ENCODE data around the gene RICTOR.
A peak's percentile ranks its signal among the peaks of the same experiment; 100 is the strongest.

The RICTOR gene

GRCh38 chr5:38929838-38930237 is 144.4 kb downstream of the RICTOR start:
- no peak for DNase-seq

GRCh38 chr5:38927470-38927869 is 146.7 kb downstream of the RICTOR start:
- no peak for DNase-seq

GRCh38 chr5:38926121-38926520 is 148.1 kb downstream of the RICTOR start:
- DNase-seq, result no peak

GRCh38 chr5:38925154-38925925 is 148.9 kb downstream of the RICTOR start:
- no peak for DNase-seq

- DNase-seq, result no peak
Measured at GRCh38 chr5:38923661-38924451, 150.3 kb downstream of the RICTOR start.

- peak; percentile 50 for DNase-seq
Measured at GRCh38 chr5:38922199-38922598, 152.0 kb downstream of the RICTOR start.

GRCh38 chr5:38921174-38921573 is 153.0 kb downstream of the RICTOR start:
- DNase-seq, result no peak

- DNase-seq, result no peak
Measured at GRCh38 chr5:38916802-38917201, 157.4 kb downstream of the RICTOR start.

GRCh38 chr5:38913714-38914113 is 160.5 kb downstream of the RICTOR start:
- DNase-seq, result no peak

GRCh38 chr5:38911933-38912332 is 162.3 kb downstream of the RICTOR start:
- no peak for DNase-seq

- DNase-seq, result no peak
Measured at GRCh38 chr5:38906503-38906902, 167.7 kb downstream of the RICTOR start.

GRCh38 chr5:38905516-38905915 is 168.7 kb downstream of the RICTOR start:
- no peak for DNase-seq

GRCh38 chr5:38899936-38900335 is 174.3 kb downstream of the RICTOR start:
- DNase-seq, result no peak

GRCh38 chr5:38896760-38897159 is 177.4 kb downstream of the RICTOR start:
- no peak for DNase-seq

GRCh38 chr5:38892363-38892762 is 181.8 kb downstream of the RICTOR start:
- no peak for DNase-seq

GRCh38 chr5:38891563-38891962 is 182.6 kb downstream of the RICTOR start:
- no peak for DNase-seq

- DNase-seq, result no peak
Measured at GRCh38 chr5:38889424-38889823, 184.8 kb downstream of the RICTOR start.

GRCh38 chr5:38888041-38888440 is 186.2 kb downstream of the RICTOR start:
- DNase-seq, result no peak

All from activated CD4-positive, CD25-positive, alpha-beta regulatory T cell treated with anti-CD3 and anti-CD28 coated beads, Interleukin-2, amount 50 U/mL, for 72 hours (primary cell).